Measurements from ENCODE around the gene POLG. TPM values are rescaled to one million over a fixed set of nuclear protein-coding genes. Genes with fewer than 3 reads are reported as not detected.

Gene POLG
- total RNA-seq, 1 donor from 2014 or later: 73.5 TPM

DNA sequence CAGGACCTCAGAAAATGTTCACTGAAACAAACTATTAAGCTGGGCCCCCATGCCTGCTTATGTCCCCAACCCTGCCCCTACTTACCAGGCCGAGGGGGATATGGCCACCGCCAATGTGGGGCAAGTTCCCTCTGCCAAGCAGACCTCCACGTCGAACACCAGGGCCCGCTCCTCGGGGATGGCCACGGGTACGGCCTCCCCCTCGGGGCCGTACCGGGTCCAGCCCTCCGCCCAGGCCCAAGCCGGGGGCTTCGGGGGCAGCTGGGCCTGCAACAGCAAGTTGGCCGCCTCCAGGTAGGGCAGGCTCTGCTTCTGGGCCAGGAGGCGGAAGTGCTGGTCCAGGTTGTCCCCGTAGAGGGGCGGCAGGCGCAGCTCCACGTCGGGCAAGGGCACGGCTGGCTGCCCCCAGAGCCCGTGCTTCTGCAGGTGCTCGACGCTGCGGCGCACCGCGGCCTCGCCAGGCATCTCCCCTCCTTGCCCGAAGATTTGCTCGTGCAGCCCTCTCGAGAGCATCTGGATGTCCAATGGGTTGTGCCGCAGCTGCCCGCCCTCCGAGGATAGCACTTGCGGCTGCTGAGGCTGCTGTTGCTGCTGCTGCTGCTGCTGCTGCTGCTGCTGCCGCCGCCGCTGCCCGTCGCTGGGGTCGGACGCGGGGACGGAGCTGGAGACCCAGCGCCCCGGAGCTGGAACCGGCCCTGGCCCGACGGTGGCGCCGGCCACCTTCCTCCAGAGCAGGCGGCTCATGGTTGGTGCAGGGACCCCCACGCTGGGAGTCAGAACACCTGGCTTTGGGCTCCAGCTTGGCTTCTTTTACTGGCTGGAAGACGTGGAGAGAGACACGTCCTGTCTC is 1.4 kb downstream of the POLG start:
- Mint-ChIP-seq H3K36me3 (ENCODE audit: low read depth) (peaks cover 15% of the 10 kb centered on the region), H3K9me3 (peaks cover 3% of the 10 kb centered on the region), H3K4me1 (peaks cover 43% of the 10 kb centered on the region), H3K27ac (ENCODE audit: unreplicated experiment) (no peak overlapping the region), H3K4me3 (peak overlapping the region; percentile 84), H3K27me3 (ENCODE audit: low read depth) (peaks cover 35% of the 10 kb centered on the region)
- no peak for DNase-seq (ENCODE audit: low read depth, low spot score)
- TF ChIP-seq, protein P1, sequence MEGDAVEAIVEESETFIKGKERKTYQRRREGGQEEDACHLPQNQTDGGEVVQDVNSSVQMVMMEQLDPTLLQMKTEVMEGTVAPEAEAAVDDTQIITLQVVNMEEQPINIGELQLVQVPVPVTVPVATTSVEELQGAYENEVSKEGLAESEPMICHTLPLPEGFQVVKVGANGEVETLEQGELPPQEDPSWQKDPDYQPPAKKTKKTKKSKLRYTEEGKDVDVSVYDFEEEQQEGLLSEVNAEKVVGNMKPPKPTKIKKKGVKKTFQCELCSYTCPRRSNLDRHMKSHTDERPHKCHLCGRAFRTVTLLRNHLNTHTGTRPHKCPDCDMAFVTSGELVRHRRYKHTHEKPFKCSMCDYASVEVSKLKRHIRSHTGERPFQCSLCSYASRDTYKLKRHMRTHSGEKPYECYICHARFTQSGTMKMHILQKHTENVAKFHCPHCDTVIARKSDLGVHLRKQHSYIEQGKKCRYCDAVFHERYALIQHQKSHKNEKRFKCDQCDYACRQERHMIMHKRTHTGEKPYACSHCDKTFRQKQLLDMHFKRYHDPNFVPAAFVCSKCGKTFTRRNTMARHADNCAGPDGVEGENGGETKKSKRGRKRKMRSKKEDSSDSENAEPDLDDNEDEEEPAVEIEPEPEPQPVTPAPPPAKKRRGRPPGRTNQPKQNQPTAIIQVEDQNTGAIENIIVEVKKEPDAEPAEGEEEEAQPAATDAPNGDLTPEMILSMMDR (conservative IDR thresholded peaks at IDR 0.05): no peak

DNA sequence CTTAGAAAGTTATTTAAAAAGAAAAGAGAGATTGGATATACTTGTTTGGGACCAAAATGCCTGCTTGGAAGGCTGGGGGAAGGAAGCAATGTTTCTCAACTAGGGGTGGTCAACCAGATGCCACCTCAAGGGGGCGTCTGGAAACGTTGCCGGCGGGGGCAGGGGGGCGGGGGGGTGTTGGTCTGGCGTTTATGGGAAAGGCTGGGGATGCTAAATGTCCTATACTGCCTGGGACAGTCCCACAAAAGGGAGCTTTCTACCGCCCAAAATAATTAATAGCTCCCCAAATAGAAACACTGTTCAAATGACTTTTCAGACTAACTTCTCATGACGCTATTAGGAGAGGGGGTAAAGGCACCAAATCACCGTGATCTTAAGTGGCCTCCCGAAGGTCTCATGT is 2.2 kb downstream of the POLG start:
- Mint-ChIP-seq H3K36me3 (ENCODE audit: low read depth) (peaks cover 17% of the 10 kb centered on the region), H3K27ac (ENCODE audit: unreplicated experiment) (no peak overlapping the region), H3K4me1 (peaks cover 43% of the 10 kb centered on the region), H3K9me3 (peaks cover 3% of the 10 kb centered on the region), H3K4me3 (peak overlapping the region; percentile 78), H3K27me3 (ENCODE audit: low read depth) (peaks cover 28% of the 10 kb centered on the region)
- TF ChIP-seq, protein P1 (conservative IDR thresholded peaks at IDR 0.05): peak; percentile 61
- DNase-seq (ENCODE audit: low read depth, low spot score): no peak

DNA sequence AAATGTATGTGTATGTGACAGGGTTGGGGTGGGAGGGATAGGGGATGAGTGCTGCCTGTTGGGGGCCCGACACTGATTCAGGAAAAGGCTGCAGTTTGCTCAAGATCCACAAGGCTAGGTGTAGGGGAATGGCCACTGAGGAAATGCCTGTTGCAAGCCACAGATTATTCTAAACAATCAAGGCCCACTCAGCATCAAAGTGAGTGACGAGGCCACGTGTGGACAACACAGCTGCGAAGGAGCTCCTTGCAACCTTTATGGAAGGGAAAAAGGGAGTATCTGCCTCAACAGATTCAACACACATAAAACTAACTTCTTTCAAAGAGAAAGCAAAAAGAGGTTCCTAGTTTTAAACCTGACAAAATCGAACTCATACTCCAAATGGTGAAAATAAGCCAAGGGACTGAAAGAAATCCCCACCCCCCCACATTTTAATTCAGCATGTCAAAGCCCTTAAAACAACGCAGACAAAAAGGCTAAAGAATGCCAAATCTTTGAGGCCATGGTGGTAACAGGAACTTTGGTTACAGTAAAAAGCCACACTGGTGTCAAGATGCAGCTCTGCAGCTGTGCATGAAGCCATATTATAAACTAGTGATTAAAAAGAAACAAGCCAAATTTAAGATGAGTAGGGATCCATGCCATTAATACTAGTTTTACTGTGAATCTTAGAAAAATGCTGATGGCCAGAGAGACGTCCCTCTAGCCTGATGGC is 3.6 kb downstream of the POLG start:
- DNase-seq (ENCODE audit: low read depth, low spot score): no peak
- Mint-ChIP-seq H3K36me3 (ENCODE audit: low read depth) (peaks cover 23% of the 10 kb centered on the region), H3K4me1 (peaks cover 43% of the 10 kb centered on the region), H3K9me3 (peaks cover 3% of the 10 kb centered on the region), H3K4me3 (peak overlapping the region; percentile 47), H3K27me3 (ENCODE audit: low read depth) (peaks cover 14% of the 10 kb centered on the region), H3K27ac (ENCODE audit: unreplicated experiment) (no peak overlapping the region)
- TF ChIP-seq, protein P1 (conservative IDR thresholded peaks at IDR 0.05): no peak

DNA sequence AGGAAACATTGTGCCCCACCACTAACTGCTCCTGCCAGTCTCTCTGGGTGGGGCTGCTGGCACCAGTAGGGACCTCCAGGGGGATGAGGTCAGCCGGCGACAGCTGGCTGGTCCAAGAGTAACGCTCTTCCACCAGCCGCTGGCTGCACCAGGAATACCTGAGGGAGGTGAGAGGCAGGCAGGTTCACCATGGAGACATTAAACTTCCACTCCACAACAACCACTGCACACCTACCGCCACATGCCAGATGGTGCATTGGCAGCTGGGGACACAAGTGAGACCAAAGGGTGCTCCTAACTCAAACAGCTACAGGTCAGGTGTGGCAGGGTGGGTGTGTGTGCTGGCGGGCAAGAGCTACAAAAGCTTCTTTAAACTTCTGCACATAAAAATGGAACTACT is 4.5 kb downstream of the POLG start:
- peaks cover 5% of the 10 kb centered on the region for H3K27me3 Mint-ChIP-seq (ENCODE audit: low read depth)
- peaks cover 23% of the 10 kb centered on the region for H3K36me3 Mint-ChIP-seq (ENCODE audit: low read depth)
- H3K9me3 Mint-ChIP-seq: peaks cover 3% of the 10 kb centered on the region
- no peak for DNase-seq (ENCODE audit: low read depth, low spot score)
- TF ChIP-seq, protein P1 (conservative IDR thresholded peaks at IDR 0.05): no peak
- no peak overlapping the region for H3K27ac Mint-ChIP-seq (ENCODE audit: unreplicated experiment)
- H3K4me1 Mint-ChIP-seq: peaks cover 37% of the 10 kb centered on the region
- peak overlapping the region; percentile 74 for H3K4me3 Mint-ChIP-seq

DNA sequence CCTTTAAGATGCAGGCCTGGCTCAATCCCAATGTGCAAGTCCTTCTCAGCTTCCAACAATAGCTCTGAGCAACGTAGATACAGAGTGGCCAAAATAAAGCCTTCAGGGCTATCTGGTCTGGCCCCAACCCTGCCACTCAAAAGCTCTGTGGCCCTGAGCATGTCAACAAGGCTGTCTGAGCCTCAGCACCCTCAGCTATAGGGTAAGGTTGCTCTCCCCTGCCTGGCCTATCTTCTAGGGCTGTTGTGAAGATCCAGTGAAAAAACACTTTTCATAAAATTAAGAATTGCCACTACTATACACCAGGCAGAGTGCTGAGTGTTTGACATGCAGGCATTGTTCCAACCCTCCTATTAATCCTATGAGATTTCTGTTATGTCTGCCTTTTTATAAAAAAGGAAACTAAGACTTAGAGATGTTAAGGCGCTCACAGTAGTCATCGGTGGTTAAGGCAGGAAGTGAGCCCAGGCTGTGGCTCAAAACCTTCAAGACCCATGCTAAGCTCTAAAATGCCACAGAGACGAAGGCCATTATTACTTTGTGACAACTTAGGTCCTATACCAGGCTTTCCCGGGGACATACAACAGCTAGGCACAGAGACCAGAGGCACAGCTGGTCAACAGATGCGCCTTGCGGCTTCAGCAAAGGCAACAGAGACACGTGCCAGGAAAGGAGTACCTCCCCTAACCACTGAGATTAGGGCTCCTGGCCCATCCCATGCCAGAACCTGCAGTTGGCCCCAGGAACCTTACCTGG is 5.1 kb downstream of the POLG start:
- TF ChIP-seq, protein P1 (conservative IDR thresholded peaks at IDR 0.05): no peak
- H3K36me3 Mint-ChIP-seq (ENCODE audit: low read depth): peaks cover 22% of the 10 kb centered on the region
- DNase-seq (ENCODE audit: low read depth, low spot score): no peak
- H3K4me1 Mint-ChIP-seq: peaks cover 32% of the 10 kb centered on the region
- H3K9me3 Mint-ChIP-seq: no peaks in the 10 kb centered on the region
- peak overlapping the region; percentile 42 for H3K4me3 Mint-ChIP-seq
- no peaks in the 10 kb centered on the region for H3K27me3 Mint-ChIP-seq (ENCODE audit: low read depth)
- no peak overlapping the region for H3K27ac Mint-ChIP-seq (ENCODE audit: unreplicated experiment)

All from neural crest cell (in vitro differentiated cells).